Activated B cell treated with CpG ODN at 0.5 μM for 24 hours (primary cell): Measurements from ENCODE around the gene TIGD4. TPM values are rescaled to one million over a fixed set of nuclear protein-coding genes. Genes with fewer than 3 reads are reported as not detected.
A peak's percentile ranks its signal among the peaks of the same experiment; 100 is the strongest.

Experiments
- ATAC-seq: fragments of 200-7000 bp; cut with Tn5 transposase; one replicate; pipeline ENCODE4 v1.10.0; 2021; ENCODE audit warnings: low read depth, mild to moderate bottlenecking, moderate library complexity
- CTCF ChIA-PET: fragments of 350-600 bp; sonication (Branson Sonifier 250); formaldehyde crosslinking; loops from one replicate; lab custom pipeline; 2021; ENCODE audit warnings: antibody characterized with exemption; lab: Charles Lee
- POLR2A ChIA-PET: fragments of 350-600 bp; sonication (Branson Sonifier 250); formaldehyde crosslinking; loops from one replicate; lab custom pipeline; 2021; ENCODE audit warnings: antibody characterized with exemption; lab: Charles Lee
- DNase-seq: peaks from one replicate; pipeline ENCODE4 v3.0.0; 2022
- H3K27ac Mint-ChIP-seq: one replicate; pipeline ENCODE4 v1.8.0; 2020; ENCODE audit warnings: mixed read lengths
- H3K27me3 Mint-ChIP-seq: one replicate; pipeline ENCODE4 v1.8.0; 2021; ENCODE audit warnings: mixed read lengths
- H3K36me3 Mint-ChIP-seq: one replicate; pipeline ENCODE4 v1.8.0; 2021; ENCODE audit warnings: low read depth, mixed read lengths
- H3K4me1 Mint-ChIP-seq: one replicate; pipeline ENCODE4 v1.8.0; 2021; ENCODE audit warnings: mixed read lengths
- H3K4me3 Mint-ChIP-seq: one replicate; pipeline ENCODE4 v1.8.0; 2020; ENCODE audit warnings: mild to moderate bottlenecking, mixed read lengths
- H3K9me3 Mint-ChIP-seq: one replicate; pipeline ENCODE4 v1.8.0; 2020; ENCODE audit warnings: mixed read lengths
- CTCF ChIP-seq: fragments of 200-600 bp; IDR thresholded peaks from one replicate; pipeline ENCODE4 v1.8.0; 2022; ENCODE audit warnings: antibody characterized with exemption, mild to moderate bottlenecking
- intact Hi-C: fragments of 100-400 bp; cut with micrococcal nuclease; formaldehyde crosslinking; loops from one replicate; pipeline ENCODE4 v1.15.1; 2024
- total RNA-seq: library from RNA; stranded (reverse); gene quantifications from 2 replicates; pipeline ENCODE4 v1.2.3, GENCODE V29; 2022

TIGD4 gene
- total RNA-seq, 1 donor from 2014 or later, result 0.24 TPM

GRCh38 chr4:152747444-152747843, 32.1 kb downstream of the TIGD4 start:
- Mint-ChIP-seq H3K4me1 (no peaks in the 10 kb centered on the region), H3K27ac (no peak overlapping the region), H3K9me3 (no peaks in the 10 kb centered on the region), H3K36me3 (no peaks in the 10 kb centered on the region), H3K27me3 (no peaks in the 10 kb centered on the region), H3K4me3 (no peak overlapping the region)
- no peak for ATAC-seq
- ChIA-PET CTCF (no interaction called here), POLR2A (no interaction called here)
- no peak for TF ChIP-seq CTCF
- intact Hi-C loops, result no loop called here
- no peak for DNase-seq

GRCh38 chr4:152738827-152739226, 40.7 kb downstream of the TIGD4 start:
- H3K27ac Mint-ChIP-seq, result no peak overlapping the region
- H3K36me3 Mint-ChIP-seq, result no peaks in the 10 kb centered on the region
- no peak for DNase-seq
- no peak overlapping the region for H3K4me3 Mint-ChIP-seq
- CTCF ChIA-PET, result interaction anchor here (0.9 to 1.2 kb wide), 2 partner anchors 95 to 238 kb away, joined by 3 to 4 read pairs; no protein-coding TSS in a partner anchor
- H3K4me1 Mint-ChIP-seq, result peaks cover 14% of the 10 kb centered on the region
- ATAC-seq, result no peak
- no peaks in the 10 kb centered on the region for H3K9me3 Mint-ChIP-seq
- no peak for TF ChIP-seq CTCF
- H3K27me3 Mint-ChIP-seq, result peaks cover 2% of the 10 kb centered on the region
- POLR2A ChIA-PET, result interaction anchor here (0.6 kb wide), 1 partner anchor 235 kb away, joined by 5 read pairs; no protein-coding TSS in a partner anchor
- intact Hi-C loops, result no loop called here

- H3K4me1 Mint-ChIP-seq, result peaks cover 14% of the 10 kb centered on the region
- no peak overlapping the region for H3K4me3 Mint-ChIP-seq
- TF ChIP-seq CTCF, result no peak
- H3K27me3 Mint-ChIP-seq, result peaks cover 2% of the 10 kb centered on the region
- no peak for ATAC-seq
- ChIA-PET CTCF (interaction anchor here (0.6 to 4.5 kb wide), 15 partner anchors 52 to 348 kb away, joined by 3 to 74 read pairs (median 4); partner anchors contain the start of gene FBXW7), POLR2A (interaction anchor here (0.8 to 1.5 kb wide), 2 partner anchors 57 to 92 kb away, joined by 4 to 5 read pairs; partner anchors contain the start of gene TMEM154)
- no peaks in the 10 kb centered on the region for H3K9me3 Mint-ChIP-seq
- no peak for DNase-seq
- intact Hi-C loops, result loop anchor here (1.0 to 2.0 kb wide), 6 partner anchors 39 to 328 kb away; partner anchors contain the start of gene TMEM154
- H3K27ac Mint-ChIP-seq, result no peak overlapping the region
- no peaks in the 10 kb centered on the region for H3K36me3 Mint-ChIP-seq
Observed at GRCh38 chr4:152735906-152736305, 43.6 kb downstream of the TIGD4 start.

DNA sequence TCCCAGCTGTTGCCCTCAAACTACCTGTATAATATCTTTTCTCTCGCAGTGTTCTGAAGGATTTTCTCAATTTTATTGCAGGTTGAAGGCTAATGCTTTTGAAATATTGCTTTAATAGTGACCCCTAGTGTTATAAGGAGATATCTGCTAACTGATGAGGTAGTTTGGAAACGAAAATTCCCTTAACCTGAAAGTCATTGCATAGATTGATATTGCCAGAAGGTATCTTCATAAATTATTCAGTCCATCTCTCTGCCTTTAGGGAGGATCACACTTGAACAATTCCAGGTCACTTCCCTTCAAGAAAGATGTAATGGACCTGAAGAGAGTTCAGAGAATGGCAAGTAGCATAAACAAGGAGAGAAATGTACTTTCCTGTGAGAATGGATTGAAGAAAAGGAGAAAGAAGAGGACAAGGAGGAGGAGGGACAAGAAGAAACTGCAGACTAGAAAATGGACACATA, 44.1 kb downstream of the TIGD4 start:
- ATAC-seq (no peak), DNase-seq (no peak)
- Mint-ChIP-seq H3K4me3 (no peak overlapping the region), H3K27ac (no peak overlapping the region), H3K36me3 (no peaks in the 10 kb centered on the region), H3K9me3 (no peaks in the 10 kb centered on the region), H3K27me3 (peaks cover 2% of the 10 kb centered on the region), H3K4me1 (peaks cover 14% of the 10 kb centered on the region)
- intact Hi-C loops, result loop anchor here (1.0 to 2.0 kb wide), 6 partner anchors 39 to 327 kb away; partner anchors contain the start of gene TMEM154
- ChIA-PET POLR2A (interaction anchor here (0.8 to 1.5 kb wide), 2 partner anchors 57 to 92 kb away, joined by 4 to 5 read pairs; partner anchors contain the start of gene TMEM154), CTCF (interaction anchor here (0.6 to 4.5 kb wide), 16 partner anchors 52 to 348 kb away, joined by 3 to 74 read pairs (median 4); partner anchors contain the start of gene FBXW7)
- peak; percentile 24 for TF ChIP-seq CTCF

DNA sequence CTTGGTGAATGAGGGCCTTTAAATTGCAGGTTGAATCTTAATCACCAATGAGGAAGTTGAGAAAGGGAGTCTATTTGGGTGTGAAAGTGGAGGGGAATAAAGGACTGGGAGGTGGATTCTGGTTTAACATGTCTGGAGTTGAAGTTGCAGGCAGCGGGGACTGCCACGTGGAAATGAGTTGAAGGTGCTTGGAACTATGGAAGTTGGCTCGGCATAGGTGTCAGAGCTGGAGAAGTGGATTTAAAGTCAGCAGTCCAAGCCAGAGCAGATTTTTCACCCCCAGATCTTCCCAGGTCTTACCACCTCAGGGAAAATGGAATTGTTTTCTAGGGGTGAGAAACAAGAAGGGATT, 44.9 kb downstream of the TIGD4 start:
- no peak for ATAC-seq
- Mint-ChIP-seq H3K4me1 (peaks cover 14% of the 10 kb centered on the region), H3K4me3 (no peak overlapping the region), H3K27ac (peak overlapping the region; percentile 16), H3K9me3 (no peaks in the 10 kb centered on the region), H3K27me3 (peaks cover 2% of the 10 kb centered on the region), H3K36me3 (no peaks in the 10 kb centered on the region)
- no peak for DNase-seq
- POLR2A ChIA-PET, result interaction anchor here (0.5 to 1.5 kb wide), 2 partner anchors 56 to 91 kb away, joined by 3 to 5 read pairs; partner anchors contain the start of gene TMEM154
- TF ChIP-seq CTCF, result no peak
- CTCF ChIA-PET, result interaction anchor here (0.7 to 4.5 kb wide), 14 partner anchors 51 to 333 kb away, joined by 3 to 74 read pairs (median 4); partner anchors contain the start of gene FBXW7
- intact Hi-C loops, result loop anchor here (1.0 to 2.0 kb wide), 6 partner anchors 38 to 326 kb away; partner anchors contain the start of gene TMEM154
